ENCODE data around the gene PLCL2. TPM values are rescaled to one million over a fixed set of nuclear protein-coding genes. Genes with fewer than 3 reads are reported as not detected.

Gene PLCL2
- total RNA-seq, 1 experiment from 2014 or later = 0.92 TPM

GRCh38 chr3:17116007-17116600 is 231.3 kb downstream of the PLCL2 start:
- H3K27me3 ChIP-seq (replicated peaks; ENCODE audit: insufficient read depth, low read depth, low read length, poor library complexity) = no peaks in the 10 kb centered on the region
- no peaks in the 10 kb centered on the region for H3K4me1 ChIP-seq (ENCODE audit: insufficient read depth, low read length, poor library complexity, severe bottlenecking)
- no peak overlapping the region for H3K27ac ChIP-seq (ENCODE audit: low read depth, low read length, poor library complexity, severe bottlenecking)
- intact Hi-C loops (cut with micrococcal nuclease; ENCODE audit: unreplicated experiment) = no loop called here
- H3K4me3 ChIP-seq (ENCODE audit: low read depth, low read length, poor library complexity, severe bottlenecking) = no peak overlapping the region
- no peak for DNase-seq (ENCODE audit: low spot score)
- no peaks in the 10 kb centered on the region for H3K36me3 ChIP-seq (ENCODE audit: insufficient read depth, low read length, poor library complexity, severe bottlenecking)
- TF ChIP-seq CTCF (conservative IDR thresholded peaks at IDR 0.05; ENCODE audit: low read depth, low read length) = no peak
- TF ChIP-seq EZH2 (IDR thresholded peaks at IDR 0.05; ENCODE audit: borderline replicate concordance, low read depth, low read length, poor library complexity, severe bottlenecking) = no peak
- ChIA-PET POLR2A (ENCODE audit: low non-redundant PET) (no interaction called here), CTCF (no interaction called here)
- BruUV-seq (replicated peaks) = no TSS peak
- H3K9me3 ChIP-seq (ENCODE audit: low read depth, low read length, poor library complexity, severe bottlenecking) = no peaks in the 10 kb centered on the region

- DNase-seq (ENCODE audit: low spot score) = no peak
- CTCF ChIA-PET = no interaction called here
- Histone ChIP-seq H3K4me3 (ENCODE audit: low read depth, low read length, poor library complexity, severe bottlenecking) (no peak overlapping the region), H3K36me3 (ENCODE audit: insufficient read depth, low read length, poor library complexity, severe bottlenecking) (no peaks in the 10 kb centered on the region), H3K4me1 (ENCODE audit: insufficient read depth, low read length, poor library complexity, severe bottlenecking) (no peaks in the 10 kb centered on the region), H3K27me3 (replicated peaks; ENCODE audit: insufficient read depth, low read depth, low read length, poor library complexity) (no peaks in the 10 kb centered on the region), H3K9me3 (ENCODE audit: low read depth, low read length, poor library complexity, severe bottlenecking) (no peaks in the 10 kb centered on the region), H3K27ac (ENCODE audit: low read depth, low read length, poor library complexity, severe bottlenecking) (no peak overlapping the region)
- intact Hi-C loops (cut with micrococcal nuclease; ENCODE audit: unreplicated experiment) = no loop called here
- no peak for TF ChIP-seq EZH2 (IDR thresholded peaks at IDR 0.05; ENCODE audit: borderline replicate concordance, low read depth, low read length, poor library complexity, severe bottlenecking)
- TF ChIP-seq CTCF (conservative IDR thresholded peaks at IDR 0.05; ENCODE audit: low read depth, low read length) = no peak
- POLR2A ChIA-PET (ENCODE audit: low non-redundant PET) = no interaction called here
- no TSS peak for BruUV-seq (replicated peaks)
Observed at GRCh38 chr3:17118771-17119170, 234.0 kb downstream of the PLCL2 start.

- Histone ChIP-seq H3K9me3 (ENCODE audit: low read depth, low read length, poor library complexity, severe bottlenecking) (no peaks in the 10 kb centered on the region), H3K27me3 (replicated peaks; ENCODE audit: insufficient read depth, low read depth, low read length, poor library complexity) (no peaks in the 10 kb centered on the region), H3K27ac (ENCODE audit: low read depth, low read length, poor library complexity, severe bottlenecking) (no peak overlapping the region), H3K36me3 (ENCODE audit: insufficient read depth, low read length, poor library complexity, severe bottlenecking) (no peaks in the 10 kb centered on the region), H3K4me3 (ENCODE audit: low read depth, low read length, poor library complexity, severe bottlenecking) (no peak overlapping the region), H3K4me1 (ENCODE audit: insufficient read depth, low read length, poor library complexity, severe bottlenecking) (no peaks in the 10 kb centered on the region)
- intact Hi-C loops (cut with micrococcal nuclease; ENCODE audit: unreplicated experiment) = no loop called here
- DNase-seq (ENCODE audit: low spot score) = no peak
- POLR2A ChIA-PET (ENCODE audit: low non-redundant PET) = no interaction called here
- TF ChIP-seq CTCF (conservative IDR thresholded peaks at IDR 0.05; ENCODE audit: low read depth, low read length) (no peak), EZH2 (IDR thresholded peaks at IDR 0.05; ENCODE audit: borderline replicate concordance, low read depth, low read length, poor library complexity, severe bottlenecking) (no peak)
- BruUV-seq (replicated peaks) = no TSS peak
- CTCF ChIA-PET = no interaction called here
Observed at GRCh38 chr3:17119201-17120072, 234.7 kb downstream of the PLCL2 start.
